ENCODE data around the gene SKAP1. TPM values are rescaled to one million over a fixed set of nuclear protein-coding genes. Genes with fewer than 3 reads are reported as not detected.
"Not testable (repeated sequence)": the region's sequence is repeated elsewhere in the genome, so short reads cannot be mapped to it uniquely, and the experiment has no call there.

SKAP1 gene
- total RNA-seq, 1 experiment from 2014 or later: 1.3 TPM

- DNase-seq (ENCODE audit: low read depth in 1 of 2, low spot score in 2 of 2): no peak
- no peak overlapping the region for H3K4me3 ChIP-seq
- H3K9me3 ChIP-seq (replicated peaks): no peaks in the 10 kb centered on the region
- H3K27me3 ChIP-seq (replicated peaks): no peaks in the 10 kb centered on the region
- peaks cover 15% of the 10 kb centered on the region for H3K4me1 ChIP-seq (replicated peaks)
- H3K27ac ChIP-seq: no peak overlapping the region
- H3K36me3 ChIP-seq: no peaks in the 10 kb centered on the region
These were observed 132.2 kb downstream of the SKAP1 start for GRCh38 chr17:48297825-48298224.

- no peaks in the 10 kb centered on the region for H3K36me3 ChIP-seq
- no peak overlapping the region for H3K4me3 ChIP-seq
- peaks cover 11% of the 10 kb centered on the region for H3K4me1 ChIP-seq (replicated peaks)
- no peaks in the 10 kb centered on the region for H3K27me3 ChIP-seq (replicated peaks)
- H3K27ac ChIP-seq: no peak overlapping the region
- no peak for DNase-seq (ENCODE audit: low read depth in 1 of 2, low spot score in 2 of 2)
- no peaks in the 10 kb centered on the region for H3K9me3 ChIP-seq (replicated peaks)
These were observed 133.6 kb downstream of the SKAP1 start for GRCh38 chr17:48296453-48296852.

GRCh38 chr17:48295362-48296288, 134.4 kb downstream of the SKAP1 start:
- no peak overlapping the region for H3K4me3 ChIP-seq
- no peak for DNase-seq (ENCODE audit: low read depth in 1 of 2, low spot score in 2 of 2)
- H3K27ac ChIP-seq: 0 out of 2 replicates have a peak overlapping the region, but pooled peaks have one; percentile 6
- no peaks in the 10 kb centered on the region for H3K27me3 ChIP-seq (replicated peaks)
- peaks cover 11% of the 10 kb centered on the region for H3K4me1 ChIP-seq (replicated peaks)
- H3K36me3 ChIP-seq: no peaks in the 10 kb centered on the region
- no peaks in the 10 kb centered on the region for H3K9me3 ChIP-seq (replicated peaks)

GRCh38 chr17:48294806-48295361, 135.1 kb downstream of the SKAP1 start:
- no peak for DNase-seq (ENCODE audit: low read depth in 1 of 2, low spot score in 2 of 2)
- Histone ChIP-seq H3K9me3 (replicated peaks) (no peaks in the 10 kb centered on the region), H3K27ac (0 out of 2 replicates have a peak overlapping the region, but pooled peaks have one; percentile 6), H3K4me1 (replicated peaks) (peaks cover 11% of the 10 kb centered on the region), H3K27me3 (replicated peaks) (no peaks in the 10 kb centered on the region), H3K36me3 (no peaks in the 10 kb centered on the region), H3K4me3 (no peak overlapping the region)

- no peaks in the 10 kb centered on the region for H3K27me3 ChIP-seq (replicated peaks)
- DNase-seq (ENCODE audit: low read depth in 1 of 2, low spot score in 2 of 2): no peak
- peaks cover 11% of the 10 kb centered on the region for H3K4me1 ChIP-seq (replicated peaks)
- no peaks in the 10 kb centered on the region for H3K9me3 ChIP-seq (replicated peaks)
- H3K36me3 ChIP-seq: no peaks in the 10 kb centered on the region
- no peak overlapping the region for H3K4me3 ChIP-seq
- no peak overlapping the region for H3K27ac ChIP-seq
These were observed 135.8 kb downstream of the SKAP1 start for GRCh38 chr17:48294020-48294805.

- Histone ChIP-seq H3K27me3 (replicated peaks) (0 out of 2 replicates have a peak, but pooled peaks cover 4% of the 10 kb centered on the region), H3K36me3 (no peaks in the 10 kb centered on the region), H3K4me1 (replicated peaks) (peaks cover 11% of the 10 kb centered on the region), H3K9me3 (replicated peaks) (no peaks in the 10 kb centered on the region), H3K4me3 (no peak overlapping the region), H3K27ac (no peak overlapping the region)
- DNase-seq (ENCODE audit: low read depth in 1 of 2, low spot score in 2 of 2): no peak
These were observed 136.5 kb downstream of the SKAP1 start for GRCh38 chr17:48293319-48294019.

GRCh38 chr17:48290378-48290777, 139.6 kb downstream of the SKAP1 start:
- H3K9me3 ChIP-seq (replicated peaks): no peaks in the 10 kb centered on the region
- H3K36me3 ChIP-seq: no peaks in the 10 kb centered on the region
- H3K27me3 ChIP-seq (replicated peaks): 0 out of 2 replicates have a peak, but pooled peaks cover 7% of the 10 kb centered on the region
- DNase-seq (ENCODE audit: low read depth in 1 of 2, low spot score in 2 of 2): peak in 1 of 2 experiments; percentile 20
- H3K4me3 ChIP-seq: no peak overlapping the region
- peaks cover 11% of the 10 kb centered on the region for H3K4me1 ChIP-seq (replicated peaks)
- no peak overlapping the region for H3K27ac ChIP-seq

GRCh38 chr17:48286917-48287316, 143.1 kb downstream of the SKAP1 start:
- peaks cover 14% of the 10 kb centered on the region; the same call in 1 of the 2 replicates for H3K27me3 ChIP-seq (replicated peaks)
- not testable (repeated sequence) for H3K27ac ChIP-seq; H3K4me1 ChIP-seq (replicated peaks); H3K9me3 ChIP-seq (replicated peaks); H3K36me3 ChIP-seq; H3K4me3 ChIP-seq; DNase-seq (ENCODE audit: low read depth in 1 of 2, low spot score in 2 of 2)

GRCh38 chr17:48285614-48286013, 144.4 kb downstream of the SKAP1 start:
- Histone ChIP-seq H3K27ac (no peak overlapping the region), H3K9me3 (replicated peaks) (no peaks in the 10 kb centered on the region), H3K36me3 (no peaks in the 10 kb centered on the region), H3K4me3 (no peak overlapping the region), H3K27me3 (replicated peaks) (peaks cover 14% of the 10 kb centered on the region; the same call in 1 of the 2 replicates), H3K4me1 (replicated peaks) (no peaks in the 10 kb centered on the region)
- no peak for DNase-seq (ENCODE audit: low read depth in 1 of 2, low spot score in 2 of 2)

GRCh38 chr17:48283907-48284306, 146.1 kb downstream of the SKAP1 start:
- Histone ChIP-seq H3K4me3 (no peak overlapping the region), H3K4me1 (replicated peaks) (no peaks in the 10 kb centered on the region), H3K36me3 (no peaks in the 10 kb centered on the region), H3K9me3 (replicated peaks) (no peaks in the 10 kb centered on the region), H3K27ac (no peak overlapping the region), H3K27me3 (replicated peaks) (peaks cover 14% of the 10 kb centered on the region; the same call in 1 of the 2 replicates)
- DNase-seq (ENCODE audit: low read depth in 1 of 2, low spot score in 2 of 2): no peak

- H3K27ac ChIP-seq: no peak overlapping the region
- H3K27me3 ChIP-seq (replicated peaks): peaks cover 10% of the 10 kb centered on the region; the same call in 1 of the 2 replicates
- no peak overlapping the region for H3K4me3 ChIP-seq
- no peaks in the 10 kb centered on the region for H3K36me3 ChIP-seq
- no peaks in the 10 kb centered on the region for H3K4me1 ChIP-seq (replicated peaks)
- no peaks in the 10 kb centered on the region for H3K9me3 ChIP-seq (replicated peaks)
- DNase-seq (ENCODE audit: low read depth in 1 of 2, low spot score in 2 of 2): no peak
These were observed 146.6 kb downstream of the SKAP1 start for GRCh38 chr17:48283411-48283810.

GRCh38 chr17:48282303-48282702, 147.7 kb downstream of the SKAP1 start:
- H3K27ac ChIP-seq: no peak overlapping the region
- no peak for DNase-seq (ENCODE audit: low read depth in 1 of 2, low spot score in 2 of 2)
- H3K4me3 ChIP-seq: no peak overlapping the region
- H3K36me3 ChIP-seq: no peaks in the 10 kb centered on the region
- no peaks in the 10 kb centered on the region for H3K9me3 ChIP-seq (replicated peaks)
- H3K4me1 ChIP-seq (replicated peaks): no peaks in the 10 kb centered on the region
- peaks cover 10% of the 10 kb centered on the region; the same call in 1 of the 2 replicates for H3K27me3 ChIP-seq (replicated peaks)

Measured in SJSA1 (cell line).